Ovary (tissue), 9 donors: ENCODE measurements around the gene KIR2DL1. TPM values are rescaled to one million over a fixed set of nuclear protein-coding genes. Genes with fewer than 3 reads are reported as not detected.
"Not testable (repeated sequence)": the region's sequence is repeated elsewhere in the genome, so short reads cannot be mapped to it uniquely, and the experiment has no call there.

ENCODE experiments used
- DNase-seq, 5 donors: peaks; one replicate each; pipeline ENCODE4 v3.0.0-alpha.2; 2019 to 2020
- H3K27ac ChIP-seq, 2 donors: fragments of 200-600 bp; one replicate each; pipeline versions ENCODE4 v1.5.1 to v1.8.0; 2019 to 2022
- H3K27me3 ChIP-seq: fragments of 200-600 bp; one replicate; pipeline ENCODE4 v1.8.0; 2022
- H3K36me3 ChIP-seq: fragments of 200-600 bp; sonication (generic); one replicate; pipeline ENCODE4 v1.5.1; 2019
- H3K4me1 ChIP-seq: one replicate; pipeline ENCODE4 v1.8.1; 2013; ENCODE audit warnings: mild to moderate bottlenecking, moderate library complexity; ENCODE audit not compliant: insufficient read depth
- H3K4me3 ChIP-seq: fragments of 200-600 bp; sonication (generic); one replicate; pipeline ENCODE4 v1.5.1; 2017
- H3K9me3 ChIP-seq, 2 donors: fragments of 200-600 bp in 1 of 2; sonication (generic) in 1 of 2; one replicate each; pipeline versions ENCODE4 v1.5.1 to v1.8.1; 2013 to 2019; ENCODE audit warnings: mild to moderate bottlenecking in 1 of 2, moderate library complexity in 1 of 2
- CTCF ChIP-seq, 3 donors: fragments of 450-650 bp in 2 of 3; fragments of 200-600 bp in 1 of 3; IDR thresholded peaks; one replicate each; pipeline versions ENCODE4 v1.5.1 to v1.8.0; 2016 to 2022; ENCODE audit warnings: antibody characterized with exemption in 3 of 3, mild to moderate bottlenecking in 1 of 3
- EP300 ChIP-seq: sonication (generic); formaldehyde crosslinking; IDR thresholded peaks from one replicate; pipeline ENCODE4 v1.6.1; 2017; ENCODE audit warnings: antibody characterized with exemption
- POLR2A ChIP-seq: fragments of 450-650 bp; IDR thresholded peaks from one replicate; pipeline ENCODE4 v1.6.1; 2017; ENCODE audit warnings: antibody characterized with exemption, mild to moderate bottlenecking, moderate library complexity
- WGBS, 3 donors: extraction: QIAGEN DNeasy Blood & Tissue Kit in 1 of 3; methylation state at CpG; one replicate each; pipeline versions ENCODE4 v1.1.5 to v1.1.7; 2013 to 2017; 5-methylcytosine and 5-hydroxymethylcytosine counted together
- intact Hi-C, 4 donors: fragments of 100-400 bp; cut with DNase I; formaldehyde crosslinking; loops; one replicate each; pipeline versions ENCODE4 v1.11.0 to v1.15.1; 2022 to 2023
- polyA plus RNA-seq, 2 donors: library from polyadenylated mRNA; stranded (reverse); fragments of 200-250 nt in 1 of 2; fragments of 350-450 nt in 1 of 2; fragmentation: Illumina TruSeq in 1 of 2; extraction: RNeasy Lipid Tissue Mini Kit (QIAGEN cat#74804) in 1 of 2; gene quantifications; one replicate each; pipeline ENCODE4 v1.2.3, GENCODE V29; 2013 to 2014
- total RNA-seq, 7 donors: library from RNA; depleted of rRNA in 2 of 7; stranded (reverse); fragments of >200 nt in 2 of 7; fragmentation: NEBNext Ultra II Directional in 3 of 7; extraction: Animal tissue kit (Norgen Biotek cat#: 25700) in 3 of 7; gene quantifications; one replicate each; pipeline versions ENCODE4 v1.1.0 to v1.2.4, GENCODE V29; 2016 to 2023
- donor health status: DM: no; HTN: no; CAD: no; lungs with moderate emphysema.
- donor health status: DM: no; HTN: no; CAD: no.
- donor health status: Bipolar disorder and iron deficiency.
- donor health status: DM: yes; HTN: yes; CAD: no.
- donor health status: DM: no; HTN: no; CAD: no.
- donor health status: DM: yes; HTN: yes; CAD: no.

The KIR2DL1 gene
- total and polyA plus RNA-seq, 9 donors = 0.12 TPM; not detected in 8

- intact Hi-C loops = no loop called here
- H3K4me3 ChIP-seq = no peak overlapping the region
- H3K27ac ChIP-seq = no peak overlapping the region
- no peaks in the 10 kb centered on the region for H3K4me1 ChIP-seq
- 52 to 66% (median 56%) methylated on average over 5 of the region's 5 CpGs for WGBS, 3 donors
- no peaks in the 10 kb centered on the region for H3K27me3 ChIP-seq
- H3K36me3 ChIP-seq = no peaks in the 10 kb centered on the region
- no peak for DNase-seq
- TF ChIP-seq POLR2A = no peak
- TF ChIP-seq CTCF (IDR thresholded peaks at IDR 0.05) = no peak
- TF ChIP-seq EP300 = no peak
- H3K9me3 ChIP-seq = no peaks in the 10 kb centered on the region
Observed at GRCh38 chr19:54804101-54804500, 34.5 kb downstream of the KIR2DL1 start.

GRCh38 chr19:54804571-54804970 is 35.0 kb downstream of the KIR2DL1 start:
- H3K4me1 ChIP-seq = no peaks in the 10 kb centered on the region
- WGBS, 3 donors = 85 to 89% (median 85%) methylated on average over 10 of the region's 10 CpGs
- intact Hi-C loops = no loop called here
- H3K9me3 ChIP-seq = no peaks in the 10 kb centered on the region
- no peaks in the 10 kb centered on the region for H3K27me3 ChIP-seq
- DNase-seq = no peak
- no peak overlapping the region for H3K27ac ChIP-seq
- no peak overlapping the region for H3K4me3 ChIP-seq
- no peak for TF ChIP-seq EP300
- no peak for TF ChIP-seq POLR2A
- no peaks in the 10 kb centered on the region for H3K36me3 ChIP-seq

DNA sequence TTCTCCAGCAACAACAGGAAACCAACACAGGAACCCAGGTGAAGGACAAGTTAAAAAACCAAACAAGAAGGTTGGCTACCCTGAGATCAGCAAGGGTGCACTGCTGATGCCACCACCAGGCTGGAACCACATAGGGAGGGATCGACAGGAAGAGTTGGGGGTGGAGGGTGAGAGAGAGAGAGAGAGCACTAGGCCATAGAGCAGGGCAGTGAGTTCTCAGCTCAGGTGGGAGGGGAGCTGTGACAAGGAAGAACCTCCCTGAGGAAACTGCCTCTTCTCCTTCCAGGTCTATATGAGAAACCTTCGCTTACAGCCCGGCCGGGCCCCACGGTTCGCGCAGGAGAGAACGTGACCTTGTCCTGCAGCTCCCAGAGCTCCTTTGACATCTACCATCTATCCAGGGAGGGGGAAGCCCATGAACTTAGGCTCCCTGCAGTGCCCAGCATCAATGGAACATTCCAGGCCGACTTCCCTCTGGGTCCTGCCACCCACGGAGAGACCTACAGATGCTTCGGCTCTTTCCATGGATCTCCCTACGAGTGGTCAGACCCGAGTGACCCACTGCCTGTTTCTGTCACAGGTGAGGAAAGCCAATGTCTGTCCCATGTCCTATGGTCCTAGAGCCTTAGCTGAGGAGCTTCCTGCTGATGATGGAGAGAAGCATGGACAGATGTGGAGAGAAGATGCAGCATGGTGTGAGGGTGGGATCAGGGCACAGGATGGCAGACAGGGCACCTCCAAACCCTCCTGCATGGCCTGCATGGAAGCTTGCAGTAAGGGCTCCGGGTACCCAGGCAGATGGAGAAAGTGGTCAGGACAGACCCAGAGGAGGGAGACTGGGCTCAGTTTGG is 36.3 kb downstream of the KIR2DL1 start:
- intact Hi-C loops = no loop called here
- no peak for TF ChIP-seq EP300
- TF ChIP-seq POLR2A = no peak
- H3K36me3 ChIP-seq = no peaks in the 10 kb centered on the region
- no peaks in the 10 kb centered on the region for H3K4me1 ChIP-seq
- no peak overlapping the region for H3K27ac ChIP-seq
- no peaks in the 10 kb centered on the region for H3K9me3 ChIP-seq
- DNase-seq = no peak
- H3K27me3 ChIP-seq = no peaks in the 10 kb centered on the region
- 75 to 85% (median 82%) methylated on average over 14 of the region's 14 CpGs for WGBS, 3 donors
- H3K4me3 ChIP-seq = no peak overlapping the region

- intact Hi-C loops = no loop called here
- Histone ChIP-seq H3K27me3 (no peaks in the 10 kb centered on the region), H3K9me3 (no peaks in the 10 kb centered on the region), H3K4me1 (no peaks in the 10 kb centered on the region), H3K27ac (no peak overlapping the region), H3K4me3 (no peak overlapping the region), H3K36me3 (no peaks in the 10 kb centered on the region)
- TF ChIP-seq CTCF (IDR thresholded peaks at IDR 0.05) = no peak
- no peak for TF ChIP-seq EP300
- no peak for TF ChIP-seq POLR2A
- 44 to 79% (median 54%) methylated on average over 2 of the region's 2 CpGs for whole genome bisulfite sequencing, 3 donors
- DNase-seq = no peak
Observed at GRCh38 chr19:54806516-54806838, 36.9 kb downstream of the KIR2DL1 start.

DNA sequence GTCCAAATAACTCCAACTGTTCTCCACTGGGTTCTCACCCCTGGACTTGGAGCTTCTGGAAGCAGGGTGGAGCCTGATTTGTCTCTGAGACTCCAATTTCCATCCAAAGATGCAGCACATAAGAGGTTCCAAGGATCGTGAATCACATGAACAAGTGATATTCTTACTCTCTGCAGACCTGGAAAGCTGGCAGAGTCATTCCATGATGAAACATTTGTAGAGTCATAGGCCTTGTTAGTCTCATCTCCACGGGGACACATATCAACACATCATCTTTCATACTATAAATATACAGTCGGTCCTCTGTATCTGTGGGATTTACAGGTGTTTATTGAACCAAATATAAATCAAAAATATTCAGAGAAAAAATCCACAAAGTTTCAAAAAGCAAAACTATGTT is 45.0 kb downstream of the KIR2DL1 start:
- H3K27me3 ChIP-seq, DNase-seq, H3K4me3 ChIP-seq, H3K36me3 ChIP-seq, H3K9me3 ChIP-seq, H3K4me1 ChIP-seq, intact Hi-C loops, H3K27ac ChIP-seq: not testable (repeated sequence)
- WGBS, 3 donors = 61 to 73% (median 63%) methylated on average over 3 of the region's 3 CpGs

DNA sequence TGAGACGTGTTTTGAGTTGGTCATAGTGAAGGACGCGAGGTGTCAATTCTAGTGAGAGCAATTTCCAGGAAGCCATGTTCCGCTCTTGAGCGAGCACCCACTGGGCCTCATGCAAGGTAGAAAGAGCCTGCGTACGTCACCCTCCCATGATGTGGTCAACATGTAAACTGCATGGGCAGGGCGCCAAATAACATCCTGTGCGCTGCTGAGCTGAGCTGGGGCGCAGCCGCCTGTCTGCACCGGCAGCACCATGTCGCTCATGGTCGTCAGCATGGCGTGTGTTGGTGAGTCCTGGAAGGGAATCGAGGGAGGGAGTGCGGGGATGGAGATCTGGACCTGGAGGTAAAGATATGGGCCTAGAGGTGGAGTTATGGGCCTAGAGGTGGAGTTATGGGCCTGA is 46.7 kb downstream of the KIR2DL1 start, which contains the start of gene KIR3DL1:
Gene KIR3DL1 (plus strand): TSS at position 218 of the 400 bp plus-strand sequence.
- H3K36me3 ChIP-seq, H3K27ac ChIP-seq, H3K4me1 ChIP-seq, DNase-seq, intact Hi-C loops, H3K9me3 ChIP-seq, H3K27me3 ChIP-seq, H3K4me3 ChIP-seq: not testable (repeated sequence)
- 86 to 90% (median 89%) methylated on average over 17 of the region's 17 CpGs for WGBS, 3 donors
